ENCODE data around the gene AFF3. TPM values are rescaled to one million over a fixed set of nuclear protein-coding genes. Genes with fewer than 3 reads are reported as not detected.

AFF3 gene
- total RNA-seq, 1 donor from 2014 or later: 25.6 TPM

DNA sequence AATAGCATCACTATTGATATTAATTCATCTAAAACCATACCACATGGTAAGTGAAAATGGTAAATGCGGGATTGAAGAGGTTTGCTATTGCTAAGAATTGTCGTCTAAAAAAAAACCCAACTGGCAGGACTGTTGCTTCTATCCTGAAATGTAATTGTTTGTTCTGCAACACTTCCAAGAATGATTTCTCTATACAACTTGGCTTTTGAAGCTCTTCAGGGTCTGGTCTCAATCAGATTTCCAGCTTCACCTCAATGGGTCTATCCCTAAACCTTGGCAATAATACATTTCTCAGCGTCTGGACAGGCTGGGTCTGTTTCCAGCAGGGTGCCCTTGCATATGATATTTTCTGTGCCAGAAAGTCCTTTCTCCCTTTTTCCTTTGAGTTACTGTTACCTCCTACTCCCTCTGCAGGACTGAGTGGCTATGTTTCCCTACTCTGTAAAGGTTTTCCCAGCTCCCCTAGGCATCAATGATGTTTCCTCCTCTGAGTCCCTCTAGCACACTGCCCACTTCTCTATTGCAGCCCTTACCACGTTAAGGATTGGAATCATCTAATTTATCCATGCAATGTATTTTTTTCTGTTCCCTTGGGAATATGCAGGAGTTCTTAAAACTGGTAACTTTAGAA lies 534.4 kb downstream of the AFF3 start:
- no peak for DNase-seq (ENCODE audit: low spot score)

DNA sequence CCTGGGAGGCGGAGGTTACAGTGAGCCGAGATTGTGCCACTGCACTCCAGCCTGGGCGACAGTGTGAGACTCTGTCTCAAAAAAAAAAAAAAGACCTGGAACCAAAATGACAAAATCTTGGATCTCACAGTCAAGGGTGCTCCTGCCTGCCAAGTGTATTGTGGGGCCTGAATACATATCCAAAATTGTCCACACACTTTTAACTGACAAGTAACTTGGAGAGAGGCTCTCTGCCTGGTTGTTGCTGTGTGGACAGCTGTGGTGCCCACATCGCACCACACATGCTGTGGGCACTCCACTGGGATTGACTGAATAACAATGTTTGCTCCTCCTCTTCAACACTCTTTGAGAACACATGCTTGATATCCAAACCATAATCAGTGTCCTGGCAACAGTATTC lies 534.9 kb downstream of the AFF3 start:
- no peak for DNase-seq (ENCODE audit: low spot score)

DNA sequence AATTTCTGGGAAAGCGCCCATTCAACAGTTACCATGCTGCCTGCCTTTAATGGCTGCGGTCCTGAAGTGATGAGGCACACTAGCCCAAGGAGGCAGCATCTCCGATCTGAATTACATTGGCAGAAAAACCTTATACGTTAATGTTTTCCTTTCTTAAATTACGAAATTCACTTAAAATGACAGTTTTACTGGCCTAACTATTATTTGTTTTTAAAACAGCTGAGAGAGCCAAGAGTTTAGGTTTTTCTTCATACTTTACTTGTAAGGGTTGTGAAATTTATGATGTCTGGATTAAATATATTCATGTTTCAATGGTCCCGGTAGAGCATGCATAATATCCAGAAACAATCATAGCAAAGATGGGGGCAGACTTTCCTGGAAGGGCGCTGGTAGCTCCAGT lies 537.4 kb downstream of the AFF3 start:
- DNase-seq (ENCODE audit: low spot score): no peak

DNA sequence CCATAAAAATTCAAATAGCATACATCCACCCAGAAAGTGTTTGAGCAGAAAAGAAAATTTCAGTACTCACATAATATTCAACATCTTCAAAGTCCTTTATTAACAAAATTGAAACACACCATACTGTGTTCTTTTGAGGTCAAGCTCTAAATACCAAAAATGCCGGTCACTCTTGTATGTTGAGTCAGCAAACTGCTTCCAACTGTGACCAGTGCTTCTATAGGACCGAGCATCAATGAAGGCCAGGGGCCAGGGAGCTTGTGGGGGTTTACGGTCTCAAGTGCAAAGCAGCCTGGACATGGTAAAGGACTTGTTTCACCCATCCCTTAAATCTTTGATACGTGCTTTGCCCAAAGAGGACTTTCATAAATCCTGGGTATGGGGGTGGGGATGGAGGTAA lies 539.9 kb downstream of the AFF3 start:
- DNase-seq (ENCODE audit: low spot score): no peak

DNA sequence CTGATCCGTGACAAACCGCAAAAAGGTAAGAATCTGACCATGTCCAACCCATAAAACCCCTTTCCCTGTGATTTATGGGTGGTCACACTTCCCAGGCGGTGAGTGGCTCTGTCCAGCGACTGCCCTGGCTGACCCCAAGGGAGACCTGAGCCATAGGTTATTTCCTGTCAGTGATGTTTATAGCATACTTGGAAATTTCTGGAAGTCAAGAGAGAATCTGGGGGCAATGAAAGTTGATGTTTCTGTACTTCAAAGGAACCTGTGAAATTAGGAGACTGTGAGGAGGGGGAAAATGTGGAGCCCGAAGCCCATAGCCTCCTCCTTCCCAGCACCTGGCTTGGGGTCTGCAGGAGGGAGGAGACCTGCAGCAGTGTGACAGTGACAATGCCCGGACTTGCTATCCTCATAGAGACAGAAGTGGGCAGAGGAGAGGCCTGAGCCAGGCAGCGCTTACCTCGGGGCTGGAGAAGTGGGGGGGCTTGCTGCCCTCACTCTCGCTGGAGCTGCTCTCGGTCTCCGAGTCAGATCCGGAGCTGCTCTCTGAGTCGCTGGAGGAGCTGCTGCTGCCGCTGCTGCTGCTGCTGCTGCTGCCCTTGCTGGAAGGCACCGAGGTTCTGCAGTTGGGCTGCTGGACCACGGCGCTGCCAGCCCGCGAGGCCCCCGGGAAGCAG lies 541.3 kb downstream of the AFF3 start:
- no peak for DNase-seq (ENCODE audit: low spot score)

DNA sequence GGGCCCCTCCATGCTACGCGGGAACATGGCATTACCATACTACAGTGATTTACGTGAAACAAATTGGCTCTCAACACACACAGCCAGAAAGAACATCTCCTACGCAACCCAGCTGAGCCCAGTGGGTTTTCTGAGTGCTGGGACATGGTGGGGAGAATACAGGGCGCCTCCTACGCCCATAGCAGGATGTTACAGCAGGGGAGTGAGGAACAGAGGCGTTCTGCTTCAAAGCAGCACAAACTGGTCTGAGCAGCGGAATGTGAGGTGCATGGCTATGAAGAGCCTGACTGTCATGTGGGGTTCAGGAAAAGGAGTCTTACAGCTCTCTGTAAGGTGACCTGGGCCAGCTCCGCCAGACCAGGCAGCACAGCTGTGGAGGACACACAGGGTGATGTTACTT lies 543.9 kb downstream of the AFF3 start:
- no peak for DNase-seq (ENCODE audit: low spot score)

DNA sequence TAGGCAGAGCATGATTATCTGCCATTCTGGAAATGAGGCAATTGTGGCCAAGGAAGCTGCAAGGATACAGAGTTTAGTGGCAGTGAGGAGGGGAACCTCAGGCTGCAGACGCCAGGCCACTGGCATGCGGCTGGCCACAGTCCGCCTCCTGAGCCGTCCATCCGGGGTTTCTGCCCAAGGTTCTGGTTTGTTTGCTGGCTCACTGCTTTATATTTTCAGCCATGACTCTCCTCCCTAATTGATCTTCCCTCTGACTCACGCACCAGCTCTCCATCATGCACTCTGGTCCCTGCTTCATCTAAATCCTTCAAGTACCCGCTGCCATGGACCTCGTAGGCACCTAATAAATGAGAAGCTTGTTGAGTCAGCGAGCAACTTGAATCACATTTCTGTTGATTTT lies 544.8 kb downstream of the AFF3 start:
- no peak for DNase-seq (ENCODE audit: low spot score)

DNA sequence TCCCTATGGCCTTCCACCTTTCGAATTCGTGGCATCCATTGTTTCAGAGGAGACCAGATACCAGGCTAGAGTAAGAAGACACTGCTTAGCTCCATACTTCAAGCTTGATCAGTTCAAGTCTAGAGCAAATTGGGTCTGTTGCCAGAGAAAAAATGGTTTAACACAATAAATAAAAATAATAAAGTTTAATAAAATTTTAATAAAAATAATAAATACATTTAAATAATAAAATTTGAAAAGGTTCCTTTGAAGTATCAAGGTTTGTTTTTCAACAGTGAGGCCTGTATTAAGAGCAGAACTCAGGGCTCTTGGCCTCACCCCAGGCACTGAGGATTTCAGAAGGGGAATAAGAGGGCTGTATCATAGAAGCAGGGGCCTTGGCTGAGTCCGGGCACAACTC lies 547.0 kb downstream of the AFF3 start:
- no peak for DNase-seq (ENCODE audit: low spot score)

DNA sequence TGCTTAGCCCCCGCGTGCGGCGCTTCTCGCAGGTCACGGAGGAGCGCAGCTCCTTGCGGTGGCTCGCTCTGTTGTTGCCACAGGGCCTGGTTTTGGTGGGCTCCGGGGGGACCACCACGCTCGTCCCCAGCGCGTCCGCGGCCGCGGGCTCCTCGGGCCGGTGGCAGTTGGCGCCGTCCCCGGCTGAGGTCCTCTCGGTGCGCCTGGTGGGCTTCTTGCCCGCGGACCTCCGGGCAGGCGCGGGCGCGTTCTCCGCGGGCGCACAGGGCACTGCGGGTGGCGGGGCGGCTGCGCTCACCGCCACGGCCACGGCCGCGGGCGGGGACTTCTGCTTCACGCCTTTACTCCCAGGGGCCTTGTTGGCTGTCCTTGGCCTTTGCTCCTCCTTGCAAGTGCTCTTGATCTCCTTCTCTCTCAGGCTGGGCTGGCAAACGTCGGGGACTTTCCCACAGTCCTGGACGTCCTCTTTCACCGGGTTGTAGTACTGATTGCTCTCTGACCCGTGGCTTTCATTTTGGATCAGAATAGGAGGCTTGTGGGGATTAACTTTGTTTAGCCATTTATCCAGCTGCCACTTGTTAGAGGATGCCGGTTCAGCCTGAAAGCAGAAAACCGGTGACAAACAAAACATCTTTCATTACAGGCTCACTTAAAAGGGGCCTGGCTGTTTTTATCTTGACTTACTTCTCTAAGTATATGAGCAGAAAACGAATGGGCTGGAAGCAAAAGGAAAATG lies 548.5 kb downstream of the AFF3 start:
- DNase-seq (ENCODE audit: low spot score): no peak

DNA sequence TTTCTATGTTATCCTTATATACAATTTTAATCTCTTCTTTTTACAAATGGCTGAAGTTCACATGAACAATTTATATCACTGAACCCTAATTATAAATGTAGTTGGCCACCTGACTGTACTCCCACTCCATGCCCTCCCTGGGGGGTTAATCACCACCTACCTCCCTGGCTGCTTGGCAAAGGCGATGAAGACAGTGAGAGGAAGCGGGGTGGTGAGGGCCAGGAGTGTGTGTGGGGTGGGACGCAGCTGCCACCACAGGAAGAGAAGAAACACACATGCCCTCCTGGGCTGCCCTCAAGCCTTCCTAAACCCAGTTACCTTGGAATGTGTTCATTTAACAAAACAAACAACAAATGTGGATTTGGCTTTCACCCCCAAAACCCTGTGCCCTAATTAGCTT lies 565.6 kb downstream of the AFF3 start:
- DNase-seq (ENCODE audit: low spot score): no peak

DNA sequence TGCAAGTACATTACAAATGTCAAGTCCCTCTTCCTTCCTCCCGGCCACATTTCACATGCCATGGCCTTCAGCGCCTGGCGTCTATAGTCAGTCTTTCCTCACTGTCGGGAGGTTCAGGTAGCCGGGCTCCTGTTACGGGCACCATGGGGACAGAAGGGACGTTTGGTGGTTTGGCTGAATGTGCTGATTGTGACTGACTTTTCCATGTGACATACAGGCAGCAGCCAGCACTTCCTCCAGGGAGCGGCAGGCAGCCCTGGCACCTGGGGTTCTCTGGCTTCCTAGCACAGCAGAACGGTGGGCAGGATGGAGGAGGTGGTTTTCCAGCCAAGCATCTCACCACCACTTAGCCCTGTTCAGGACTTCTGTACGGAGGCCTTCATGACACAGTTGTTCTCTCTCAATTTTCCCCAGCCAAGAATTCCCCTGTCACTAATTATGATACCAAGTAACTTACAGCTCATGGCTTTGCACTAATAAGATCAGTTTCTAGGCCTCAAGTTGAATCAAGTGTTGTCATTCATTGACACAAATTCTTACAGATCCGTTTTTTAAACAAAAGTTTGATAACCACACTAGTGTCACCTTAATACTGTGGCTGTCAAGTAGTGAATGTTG lies 568.6 kb downstream of the AFF3 start:
- DNase-seq (ENCODE audit: low spot score): no peak

DNA sequence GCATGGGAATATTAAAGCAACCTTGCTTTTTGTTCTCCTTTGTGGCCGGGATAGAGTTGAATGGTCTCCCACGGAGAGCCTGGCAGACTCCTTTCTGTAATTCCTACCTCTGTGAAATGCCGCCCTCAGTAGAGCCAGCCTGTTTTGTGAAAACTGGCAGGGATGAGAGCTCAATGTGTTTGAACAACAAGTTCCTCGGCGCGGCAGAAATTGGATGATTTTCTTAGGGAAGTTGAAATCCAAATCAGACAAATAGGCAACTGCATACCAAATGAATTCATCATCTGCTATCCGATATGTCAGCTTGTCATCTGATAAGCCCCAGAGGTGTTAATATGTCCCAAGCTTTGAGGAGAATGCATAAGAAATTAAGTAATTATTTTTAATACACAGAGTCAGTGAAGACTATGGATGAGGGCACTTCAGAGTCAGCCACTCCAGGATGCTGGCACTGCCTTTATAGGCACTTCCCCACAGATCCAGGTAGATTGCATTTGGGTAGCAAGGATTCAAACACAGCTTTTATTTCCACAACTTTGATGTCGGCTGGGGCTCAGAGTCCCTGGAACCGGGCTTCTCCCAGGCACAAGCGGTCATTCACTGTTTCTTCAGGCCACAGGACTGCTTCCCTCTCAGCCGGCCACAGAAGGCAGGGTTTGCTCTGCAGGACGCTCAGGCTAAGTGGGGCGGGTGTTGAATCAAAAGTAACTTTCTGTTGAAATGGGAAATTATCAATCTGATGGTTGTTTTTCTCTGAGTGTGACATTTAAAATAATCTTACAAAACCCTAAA lies 569.8 kb downstream of the AFF3 start:
- DNase-seq (ENCODE audit: low spot score): no peak

DNA sequence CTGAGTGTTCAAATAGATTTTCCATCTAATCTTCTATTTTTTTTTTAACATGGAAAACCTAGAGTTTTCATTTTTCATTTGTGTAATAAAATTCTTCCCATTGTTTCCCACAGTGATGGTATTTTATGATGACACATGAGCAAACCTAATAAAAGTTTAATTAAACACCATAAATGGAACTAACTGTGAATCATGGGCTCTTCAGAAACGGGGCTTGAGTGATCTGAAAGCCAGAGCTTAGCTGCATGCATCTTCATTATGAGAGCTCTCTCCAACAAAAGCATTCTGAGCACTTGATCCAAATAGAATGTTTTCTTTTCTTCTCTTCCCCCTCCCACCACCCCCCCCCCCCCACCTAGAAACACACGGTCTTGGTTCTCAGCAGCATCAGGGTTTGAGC lies 570.4 kb downstream of the AFF3 start:
- DNase-seq (ENCODE audit: low spot score): no peak

DNA sequence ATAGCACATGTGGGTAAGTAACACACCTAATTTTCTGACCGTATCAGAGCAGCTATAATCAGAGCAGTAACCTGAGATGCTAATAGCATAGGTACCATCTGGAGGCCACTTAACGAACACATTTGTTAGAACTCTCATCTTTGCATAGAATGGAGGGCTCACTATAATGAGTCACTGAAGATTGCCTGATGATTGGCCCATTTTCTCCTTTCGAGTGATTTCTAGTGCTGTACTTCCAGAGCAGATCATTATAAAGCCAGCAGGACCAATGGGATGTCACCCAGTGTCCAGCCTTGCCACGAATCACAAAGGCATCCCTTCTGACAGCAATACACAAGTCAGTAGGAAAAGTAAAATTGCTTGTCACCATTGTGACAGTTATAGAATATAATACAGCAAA lies 570.9 kb downstream of the AFF3 start:
- DNase-seq (ENCODE audit: low spot score): no peak

DNA sequence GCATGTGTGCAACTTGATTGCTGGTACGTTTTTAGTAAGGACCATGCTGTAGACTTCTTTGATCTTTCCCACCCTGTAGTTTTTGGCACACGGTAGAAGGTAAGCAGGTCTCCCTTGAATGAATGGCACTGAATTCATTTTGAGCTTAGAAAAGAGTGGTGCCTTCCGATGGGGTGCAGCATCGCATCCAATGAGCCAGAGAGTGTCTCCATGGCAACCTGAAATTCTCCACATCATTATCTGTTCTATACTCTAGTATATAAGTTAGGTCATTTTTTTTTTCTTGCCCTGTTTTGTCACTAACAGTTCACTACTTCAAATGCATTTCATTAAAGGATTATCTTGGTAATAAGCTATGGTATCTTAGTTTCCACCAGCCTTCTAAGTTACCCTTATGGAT lies 571.4 kb downstream of the AFF3 start:
- DNase-seq (ENCODE audit: low spot score): no peak

DNA sequence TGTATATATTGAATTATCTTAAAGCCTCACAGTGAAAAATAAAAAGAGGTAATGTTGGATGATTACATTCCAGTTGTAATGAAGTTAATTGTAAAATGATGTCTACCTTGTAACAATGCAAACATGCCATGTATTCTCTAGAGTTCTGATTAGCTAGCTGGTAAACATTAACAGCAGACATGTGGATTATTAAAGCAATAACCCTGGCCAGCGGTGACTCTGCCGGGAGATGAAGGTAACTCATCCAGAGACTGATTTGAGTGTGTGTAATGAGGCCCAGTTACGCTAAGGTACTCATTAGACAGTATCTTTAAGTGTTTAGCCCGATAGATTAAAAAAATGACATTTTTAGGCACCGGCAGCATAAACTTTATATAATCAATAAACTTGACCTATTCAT lies 573.0 kb downstream of the AFF3 start:
- DNase-seq (ENCODE audit: low spot score): no peak

DNA sequence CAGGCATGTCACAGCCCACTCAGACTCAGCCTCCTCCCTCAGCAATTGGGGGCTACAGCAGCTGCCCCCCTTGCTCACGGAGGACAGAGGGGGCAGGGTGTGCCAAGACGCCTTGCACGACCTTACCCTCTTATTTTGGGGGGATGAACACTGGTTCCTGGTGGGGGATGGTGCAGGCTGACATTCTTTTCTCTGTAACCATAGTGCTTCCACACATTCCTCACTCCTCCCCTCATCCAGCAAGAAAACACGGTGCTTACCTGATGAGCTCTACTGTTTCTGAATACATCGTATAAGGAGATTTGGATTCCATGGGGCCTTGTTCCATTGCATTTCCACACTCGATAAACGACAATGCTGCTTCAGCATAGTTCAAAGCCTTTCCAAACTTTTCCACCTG lies 577.2 kb downstream of the AFF3 start:
- DNase-seq (ENCODE audit: low spot score): no peak

DNA sequence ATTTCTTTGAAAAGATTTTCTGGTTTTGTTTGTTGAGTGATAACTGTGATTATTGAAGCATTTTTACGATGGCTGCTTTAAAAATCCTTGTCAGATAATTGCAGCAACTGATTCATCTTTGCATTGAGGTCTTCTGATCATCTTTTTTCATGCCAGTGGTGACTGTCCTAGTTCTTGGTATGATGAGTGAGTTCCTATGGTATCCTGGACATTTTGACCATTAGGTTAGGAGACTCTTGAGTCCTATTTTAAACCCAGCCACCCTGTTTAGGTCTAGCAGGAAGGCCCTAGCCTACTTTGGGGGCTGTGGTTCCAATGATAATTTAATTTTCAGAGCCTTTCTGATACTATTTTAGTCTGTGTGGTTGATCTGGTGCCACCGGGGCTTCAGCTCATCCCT lies 579.9 kb downstream of the AFF3 start:
- DNase-seq (ENCODE audit: low spot score): no peak

DNA sequence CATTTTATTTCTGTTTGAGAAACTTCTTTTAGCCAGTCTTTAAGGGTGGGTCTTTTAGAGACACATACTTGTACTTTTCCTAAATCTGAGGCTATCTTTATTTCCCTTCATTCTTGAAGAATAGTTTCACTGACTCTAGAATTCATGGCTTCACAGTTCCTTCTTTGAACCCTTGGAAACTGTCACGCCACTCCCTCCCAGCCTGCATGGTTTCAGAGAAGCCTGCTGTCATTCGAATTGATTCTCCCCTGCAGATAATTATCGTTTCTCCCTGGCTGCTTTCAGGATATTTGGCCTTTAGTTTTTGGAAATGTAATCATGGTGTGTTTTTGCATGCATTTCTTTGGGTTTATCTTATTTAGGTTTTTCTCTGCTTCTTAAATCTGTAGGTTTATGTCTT lies 580.6 kb downstream of the AFF3 start:
- DNase-seq (ENCODE audit: low spot score): no peak

DNA sequence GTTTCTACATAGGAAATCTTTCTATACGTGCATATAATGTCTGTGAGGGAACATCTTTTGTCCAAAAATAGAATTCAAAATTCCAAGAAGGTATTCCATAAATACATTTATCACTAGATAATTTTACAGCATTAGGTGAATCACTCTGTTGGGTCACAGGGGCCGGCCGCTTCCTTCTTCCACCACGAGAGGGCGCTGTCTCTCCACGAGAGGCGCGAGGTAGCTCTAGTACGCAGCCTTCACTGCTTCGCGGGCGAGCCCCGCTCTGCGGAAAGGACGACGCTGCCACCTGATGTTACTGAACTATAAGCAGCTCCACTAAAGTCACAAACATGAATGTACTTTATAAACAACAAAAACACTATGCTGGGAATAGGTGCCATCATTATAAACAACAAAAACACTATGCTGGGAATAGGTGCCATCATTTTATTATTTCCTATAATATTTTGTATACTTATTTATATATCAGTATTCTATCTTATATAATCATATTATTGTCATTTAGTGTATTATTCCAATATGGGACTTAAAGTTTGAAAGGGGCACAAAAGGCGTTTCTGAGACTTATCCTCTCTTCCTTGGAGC lies 583.2 kb downstream of the AFF3 start:
- peak; percentile 88 for DNase-seq (ENCODE audit: low spot score)

DNA sequence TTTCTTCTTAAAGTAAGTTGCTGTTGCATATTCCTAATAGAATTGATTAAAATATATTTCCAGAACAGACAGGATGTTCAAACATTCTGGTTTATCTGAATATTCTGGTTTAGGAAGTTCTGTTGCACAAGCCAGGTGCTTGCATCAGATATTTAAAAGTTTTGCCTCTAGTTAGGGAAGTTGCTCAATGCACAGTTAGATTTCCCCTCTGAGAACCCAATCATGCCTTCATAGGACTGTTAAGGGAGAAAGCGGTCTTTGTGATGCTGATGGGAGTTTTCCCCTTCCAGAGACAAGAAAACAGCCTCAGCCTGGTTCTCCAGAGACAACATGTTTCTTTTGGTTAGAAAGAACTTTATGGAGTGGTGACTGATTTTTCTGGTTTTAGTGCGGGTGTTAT lies 587.0 kb downstream of the AFF3 start:
- DNase-seq (ENCODE audit: low spot score): no peak

DNA sequence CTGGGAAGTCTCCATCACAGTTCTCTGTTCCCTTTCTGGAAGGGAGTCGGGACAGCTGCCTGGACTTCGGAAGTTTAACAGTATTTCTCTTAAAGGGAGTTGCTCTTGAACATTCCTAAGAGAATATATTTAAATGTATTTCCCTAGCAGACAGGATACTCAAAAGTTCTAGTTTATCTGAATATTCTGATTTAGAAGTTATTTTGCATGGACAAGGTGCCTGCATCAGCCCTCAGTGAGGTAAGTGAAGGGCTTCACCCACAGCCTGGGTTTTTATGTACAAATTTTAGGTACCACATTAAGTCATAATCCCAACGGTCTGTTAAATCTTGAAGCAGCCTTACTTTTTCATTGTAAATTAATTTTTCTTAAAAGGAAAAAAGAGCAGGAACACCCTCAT lies 587.5 kb downstream of the AFF3 start:
- no peak for DNase-seq (ENCODE audit: low spot score)
